Astrocyte (in vitro differentiated cells and primary cell): Measurements from ENCODE around the gene FBXO30. TPM values are rescaled to one million over a fixed set of nuclear protein-coding genes. Genes with fewer than 3 reads are reported as not detected.

Source experiments
- DNase-seq: peaks from one replicate; pipeline ENCODE4 v3.0.0-alpha.2; 2010; ENCODE audit warnings: low read depth
- FAIRE-seq: peaks from 2 replicates; lab custom pipeline; 2011; peaks lifted over from hg19 to GRCh38; lab: Jason Lieb, UNC
- H2AFZ ChIP-seq: 2 replicates; pipeline ENCODE4 v1.6.0; 2012; ENCODE audit warnings: low read depth, low read length, inconsistent platforms
- H3K27ac ChIP-seq: 2 replicates; pipeline ENCODE4 v1.5.1; 2011; ENCODE audit warnings: low read depth, low read length, inconsistent platforms
- H3K27me3 ChIP-seq: 2 replicates; pipeline ENCODE4 v1.6.0; 2011; ENCODE audit warnings: low read length, inconsistent platforms; ENCODE audit not compliant: insufficient read depth
- H3K36me3 ChIP-seq: 2 replicates; pipeline ENCODE4 v1.5.1; 2011; ENCODE audit warnings: low read length, inconsistent platforms; ENCODE audit not compliant: insufficient read depth
- H3K4me1 ChIP-seq: 2 replicates; pipeline ENCODE4 v1.5.1; 2011; ENCODE audit warnings: low read length, inconsistent platforms; ENCODE audit not compliant: insufficient read depth
- H3K4me2 ChIP-seq: 2 replicates; pipeline ENCODE4 v1.6.0; 2012; ENCODE audit warnings: low read length, inconsistent platforms
- H3K4me3 ChIP-seq: 2 replicates; pipeline ENCODE4 v1.5.1; 2011; ENCODE audit warnings: low read depth, mild to moderate bottlenecking, low read length, inconsistent platforms; ENCODE audit not compliant: insufficient read depth
- H3K79me2 ChIP-seq: 2 replicates; pipeline ENCODE4 v1.6.0; 2012; ENCODE audit warnings: mild to moderate bottlenecking, low read length, inconsistent platforms; ENCODE audit not compliant: insufficient read depth
- H3K9ac ChIP-seq: 2 replicates; pipeline ENCODE4 v1.6.0; 2012; ENCODE audit warnings: mild to moderate bottlenecking, low read length, inconsistent platforms
- H3K9me3 ChIP-seq: 2 replicates; pipeline ENCODE4 v1.5.1; 2012; ENCODE audit warnings: low read depth, mild to moderate bottlenecking, low read length, inconsistent platforms; ENCODE audit not compliant: insufficient read depth
- H4K20me1 ChIP-seq: 2 replicates; pipeline ENCODE4 v1.6.0; 2012; ENCODE audit warnings: low read length, inconsistent platforms; ENCODE audit not compliant: insufficient read depth
- H3K27ac Mint-ChIP-seq: one replicate; pipeline ENCODE4 v1.8.0; 2021; ENCODE audit warnings: mild to moderate bottlenecking, mixed read lengths; ENCODE audit not compliant: unreplicated experiment
- H3K27me3 Mint-ChIP-seq: one replicate; pipeline ENCODE4 v1.8.0; 2021; ENCODE audit warnings: low read depth, mixed read lengths; ENCODE audit not compliant: unreplicated experiment
- H3K36me3 Mint-ChIP-seq: one replicate; pipeline ENCODE4 v1.8.0; 2021; ENCODE audit warnings: low read depth, mixed read lengths; ENCODE audit not compliant: unreplicated experiment
- H3K4me1 Mint-ChIP-seq: one replicate; pipeline ENCODE4 v1.8.0; 2021; ENCODE audit warnings: low read depth, mixed read lengths; ENCODE audit not compliant: unreplicated experiment
- H3K4me3 Mint-ChIP-seq: one replicate; pipeline ENCODE4 v1.8.0; 2021; ENCODE audit warnings: mild to moderate bottlenecking, moderate library complexity, mixed read lengths; ENCODE audit not compliant: unreplicated experiment
- H3K9me3 Mint-ChIP-seq: one replicate; pipeline ENCODE4 v1.8.0; 2021; ENCODE audit warnings: mild to moderate bottlenecking, mixed read lengths; ENCODE audit not compliant: unreplicated experiment
- EZH2 ChIP-seq: IDR thresholded peaks from 2 replicates; pipeline ENCODE4 v1.6.1; 2012; ENCODE audit warnings: mild to moderate bottlenecking, low read length, inconsistent platforms; ENCODE audit not compliant: insufficient read depth
- total RNA-seq: library from RNA; stranded (reverse); gene quantifications from 2 replicates; pipeline ENCODE4 v1.2.1, GENCODE V29; 2021
- TF ChIP-seq, protein P1 (sequence below): IDR thresholded peaks from 2 replicates; pipeline ENCODE4 v1.5.1; 2011; ENCODE audit warnings: low read depth, mild to moderate bottlenecking, inconsistent platforms, low read length, moderate library complexity; ENCODE audit not compliant: insufficient read depth

FBXO30 gene
- total RNA-seq, 1 donor from 2014 or later = 13.6 TPM

DNA sequence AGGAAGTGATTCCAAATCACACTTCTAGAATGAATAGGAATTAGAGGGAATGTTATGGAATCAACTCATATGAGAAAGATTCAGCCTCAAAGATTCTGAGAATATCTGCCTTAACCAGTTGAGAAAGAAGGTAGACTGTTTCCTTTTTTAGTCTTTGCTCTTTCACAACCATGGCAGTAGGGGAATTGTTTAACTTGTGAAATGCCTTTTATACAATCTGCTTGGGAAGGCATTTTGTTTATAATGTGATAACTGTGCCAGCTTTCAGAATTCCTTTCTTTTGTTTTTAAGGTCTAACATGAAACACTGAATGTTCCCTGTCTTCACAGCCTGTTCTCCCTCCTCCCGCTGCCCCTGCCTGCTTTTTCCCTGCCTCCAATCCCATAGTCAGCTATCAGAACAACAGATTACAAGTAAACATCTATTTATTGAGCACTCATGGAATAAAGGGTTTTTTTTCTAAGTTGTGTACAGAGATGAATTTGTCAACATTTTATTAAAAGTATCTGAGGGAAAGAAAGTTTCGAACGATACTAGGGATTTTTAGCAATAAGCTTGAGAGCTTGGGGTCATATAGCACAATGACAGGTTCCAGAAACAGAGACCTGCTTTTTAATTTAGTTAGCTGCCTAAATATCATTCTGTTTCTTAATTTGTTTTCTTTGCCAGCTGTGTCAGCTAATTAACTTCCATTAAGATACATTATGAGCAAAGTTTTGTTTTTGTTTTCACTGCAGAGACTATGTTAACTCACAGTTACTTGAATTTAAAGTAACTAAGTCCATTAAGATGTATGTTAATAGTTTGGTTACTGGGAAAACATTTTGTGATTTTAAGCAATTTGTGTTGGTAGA is 28.3 kb upstream of the FBXO30 start:
- Histone ChIP-seq H3K4me1 (no peaks in the 10 kb centered on the region), H3K9ac (no peak overlapping the region), H3K4me2 (no peak overlapping the region), H3K79me2 (no peaks in the 10 kb centered on the region), H3K9me3 (no peaks in the 10 kb centered on the region), H3K36me3 (no peaks in the 10 kb centered on the region), H3K27ac (no peak overlapping the region), H2AFZ (no peak overlapping the region), H3K27me3 (no peaks in the 10 kb centered on the region), H4K20me1 (no peaks in the 10 kb centered on the region), H3K4me3 (no peak overlapping the region)
- Mint-ChIP-seq H3K27me3 (no peaks in the 10 kb centered on the region), H3K27ac (no peak overlapping the region), H3K4me1 (no peaks in the 10 kb centered on the region), H3K4me3 (no peak overlapping the region), H3K36me3 (no peaks in the 10 kb centered on the region), H3K9me3 (peaks cover 3% of the 10 kb centered on the region)
- DNase-seq = no peak
- no peak for FAIRE-seq
- TF ChIP-seq EZH2 = no peak

DNA sequence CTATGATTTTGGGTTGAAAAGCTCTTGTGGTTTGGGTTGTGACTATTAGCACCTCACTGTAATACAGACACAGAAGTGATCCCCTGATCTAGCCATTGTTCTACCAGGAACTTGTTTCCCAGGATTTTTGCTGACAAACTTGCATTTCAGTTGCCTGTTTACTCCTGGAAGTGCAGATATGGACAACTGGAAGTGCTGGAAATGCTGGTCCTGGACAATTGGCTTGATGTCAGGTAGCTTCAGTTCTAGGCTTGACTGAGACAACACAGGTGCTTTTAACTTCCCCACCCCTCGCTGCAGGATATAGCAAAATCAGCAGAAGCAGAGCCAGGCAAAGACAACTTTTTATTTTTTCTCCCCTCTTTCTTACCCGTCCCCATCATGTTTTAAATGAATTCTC is 27.1 kb upstream of the FBXO30 start:
- no peaks in the 10 kb centered on the region for H3K79me2 ChIP-seq
- FAIRE-seq = no peak
- H4K20me1 ChIP-seq = no peaks in the 10 kb centered on the region
- no peak overlapping the region for H3K9ac ChIP-seq
- TF ChIP-seq EZH2 = no peak
- TF ChIP-seq, protein P1, sequence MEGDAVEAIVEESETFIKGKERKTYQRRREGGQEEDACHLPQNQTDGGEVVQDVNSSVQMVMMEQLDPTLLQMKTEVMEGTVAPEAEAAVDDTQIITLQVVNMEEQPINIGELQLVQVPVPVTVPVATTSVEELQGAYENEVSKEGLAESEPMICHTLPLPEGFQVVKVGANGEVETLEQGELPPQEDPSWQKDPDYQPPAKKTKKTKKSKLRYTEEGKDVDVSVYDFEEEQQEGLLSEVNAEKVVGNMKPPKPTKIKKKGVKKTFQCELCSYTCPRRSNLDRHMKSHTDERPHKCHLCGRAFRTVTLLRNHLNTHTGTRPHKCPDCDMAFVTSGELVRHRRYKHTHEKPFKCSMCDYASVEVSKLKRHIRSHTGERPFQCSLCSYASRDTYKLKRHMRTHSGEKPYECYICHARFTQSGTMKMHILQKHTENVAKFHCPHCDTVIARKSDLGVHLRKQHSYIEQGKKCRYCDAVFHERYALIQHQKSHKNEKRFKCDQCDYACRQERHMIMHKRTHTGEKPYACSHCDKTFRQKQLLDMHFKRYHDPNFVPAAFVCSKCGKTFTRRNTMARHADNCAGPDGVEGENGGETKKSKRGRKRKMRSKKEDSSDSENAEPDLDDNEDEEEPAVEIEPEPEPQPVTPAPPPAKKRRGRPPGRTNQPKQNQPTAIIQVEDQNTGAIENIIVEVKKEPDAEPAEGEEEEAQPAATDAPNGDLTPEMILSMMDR = no peak
- no peak overlapping the region for H2AFZ ChIP-seq
- no peak overlapping the region for H3K4me3 ChIP-seq
- Mint-ChIP-seq H3K27ac (no peak overlapping the region), H3K36me3 (no peaks in the 10 kb centered on the region), H3K4me1 (peaks cover 6% of the 10 kb centered on the region), H3K27me3 (no peaks in the 10 kb centered on the region), H3K4me3 (no peak overlapping the region), H3K9me3 (peaks cover 3% of the 10 kb centered on the region)
- no peaks in the 10 kb centered on the region for H3K36me3 ChIP-seq
- H3K27ac ChIP-seq = no peak overlapping the region
- H3K27me3 ChIP-seq = no peaks in the 10 kb centered on the region
- H3K9me3 ChIP-seq = no peaks in the 10 kb centered on the region
- H3K4me2 ChIP-seq = no peak overlapping the region
- DNase-seq = no peak
- H3K4me1 ChIP-seq = no peaks in the 10 kb centered on the region

DNA sequence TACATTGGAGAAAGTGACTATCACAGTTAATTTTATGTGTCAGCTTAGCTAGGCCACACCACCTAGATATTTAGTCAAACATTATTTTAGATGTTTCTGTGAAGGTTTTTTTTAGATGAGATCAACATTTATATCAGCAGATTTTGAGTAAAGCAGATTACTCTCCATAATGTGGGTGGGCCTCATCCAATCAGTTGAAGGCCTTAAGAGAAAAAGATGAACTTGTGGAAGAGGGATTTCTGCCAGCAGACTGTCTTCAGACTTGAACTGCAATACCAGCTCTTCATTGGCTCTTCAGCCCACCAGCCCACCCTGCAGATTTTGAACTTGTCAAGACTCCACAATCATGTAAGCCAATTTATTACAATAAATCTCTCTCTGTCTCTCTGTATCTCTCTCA is 25.1 kb upstream of the FBXO30 start:
- no peak for FAIRE-seq
- no peak overlapping the region for H3K9ac ChIP-seq
- no peak overlapping the region for H2AFZ ChIP-seq
- H3K27me3 ChIP-seq = no peaks in the 10 kb centered on the region
- Mint-ChIP-seq H3K4me1 (peaks cover 14% of the 10 kb centered on the region), H3K27me3 (no peaks in the 10 kb centered on the region), H3K9me3 (peaks cover 3% of the 10 kb centered on the region), H3K4me3 (no peak overlapping the region), H3K36me3 (no peaks in the 10 kb centered on the region), H3K27ac (no peak overlapping the region)
- H3K36me3 ChIP-seq = no peaks in the 10 kb centered on the region
- TF ChIP-seq, protein P1 = no peak
- no peak for TF ChIP-seq EZH2
- H3K4me3 ChIP-seq = no peak overlapping the region
- no peak overlapping the region for H3K27ac ChIP-seq
- no peak for DNase-seq
- no peak overlapping the region for H3K4me2 ChIP-seq
- H3K79me2 ChIP-seq = no peaks in the 10 kb centered on the region
- no peaks in the 10 kb centered on the region for H4K20me1 ChIP-seq
- H3K4me1 ChIP-seq = no peaks in the 10 kb centered on the region
- no peaks in the 10 kb centered on the region for H3K9me3 ChIP-seq
